HG02943 (cell line): ENCODE data around the gene MAD1L1.

Source experiments
- ATAC-seq: cut with Tn5 transposase; IDR thresholded peaks from one replicate; pipeline ENCODE4 v1.9.1; 2021; ENCODE audit warnings: mild to moderate bottlenecking, low read depth, moderate library complexity; ENCODE audit not compliant: unreplicated experiment

Gene MAD1L1

DNA sequence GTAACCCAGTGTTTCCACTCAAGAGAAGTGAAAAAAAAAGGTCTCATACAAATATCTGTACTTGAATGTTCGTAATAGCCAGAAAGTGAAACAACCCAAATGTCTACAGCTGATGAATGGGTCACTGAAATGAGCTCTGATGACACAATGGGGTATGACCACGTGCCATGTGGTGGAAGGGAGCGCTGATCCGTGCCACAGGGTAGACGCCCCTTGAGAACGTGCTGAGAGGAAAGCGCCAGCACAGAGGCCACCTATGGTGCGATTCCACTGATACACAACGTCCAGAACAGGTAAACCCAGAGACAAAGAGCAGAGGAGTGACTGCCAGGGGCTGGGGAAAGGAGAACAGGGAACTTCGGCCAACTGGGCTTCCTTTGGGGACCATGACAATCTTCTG is 50.3 kb downstream of the MAD1L1 start:
- ATAC-seq: peak; percentile 53

GRCh38 chr7:2181077-2181854 is 51.5 kb downstream of the MAD1L1 start:
- ATAC-seq: no peak

GRCh38 chr7:2180081-2180480 is 52.7 kb downstream of the MAD1L1 start:
- ATAC-seq: no peak

DNA sequence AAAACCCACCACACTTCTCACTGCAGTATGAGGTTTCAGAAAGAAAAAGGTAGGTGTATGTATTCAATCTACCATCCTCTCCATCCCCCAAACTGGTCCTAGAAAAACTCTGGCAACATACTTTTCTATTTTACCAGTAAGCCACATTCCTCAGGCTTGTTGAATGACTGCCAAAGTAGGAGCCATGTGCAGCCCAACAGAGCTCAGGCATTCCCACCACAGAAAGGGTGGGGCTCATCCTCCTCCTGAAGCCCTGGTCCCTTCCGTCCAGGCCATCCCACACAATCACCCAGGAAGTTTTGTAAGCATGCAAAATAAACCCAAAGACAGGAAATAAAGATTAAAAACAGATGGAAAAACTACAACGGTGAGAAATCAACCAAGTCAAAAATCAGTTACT is 57.2 kb downstream of the MAD1L1 start:
- ATAC-seq: no peak

DNA sequence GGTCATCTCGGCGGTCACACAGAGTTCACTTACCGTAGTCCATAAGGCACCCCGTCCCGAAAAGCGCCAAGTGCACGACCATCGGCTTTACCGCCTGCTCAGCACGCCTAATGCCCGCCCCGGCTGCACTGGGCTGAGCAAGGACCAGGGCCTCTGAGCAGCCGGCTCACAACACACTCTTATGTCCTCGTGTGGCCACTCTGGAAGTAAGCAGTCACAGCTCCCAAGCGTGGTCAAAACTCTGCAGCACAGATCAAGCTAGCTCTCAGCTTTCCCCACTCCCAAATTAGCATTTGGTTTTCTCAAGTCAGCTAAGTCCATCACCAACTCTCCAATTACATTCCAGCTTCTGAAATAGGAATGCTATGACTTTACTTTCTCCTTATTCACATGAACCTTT is 57.7 kb downstream of the MAD1L1 start:
- ATAC-seq: no peak

DNA sequence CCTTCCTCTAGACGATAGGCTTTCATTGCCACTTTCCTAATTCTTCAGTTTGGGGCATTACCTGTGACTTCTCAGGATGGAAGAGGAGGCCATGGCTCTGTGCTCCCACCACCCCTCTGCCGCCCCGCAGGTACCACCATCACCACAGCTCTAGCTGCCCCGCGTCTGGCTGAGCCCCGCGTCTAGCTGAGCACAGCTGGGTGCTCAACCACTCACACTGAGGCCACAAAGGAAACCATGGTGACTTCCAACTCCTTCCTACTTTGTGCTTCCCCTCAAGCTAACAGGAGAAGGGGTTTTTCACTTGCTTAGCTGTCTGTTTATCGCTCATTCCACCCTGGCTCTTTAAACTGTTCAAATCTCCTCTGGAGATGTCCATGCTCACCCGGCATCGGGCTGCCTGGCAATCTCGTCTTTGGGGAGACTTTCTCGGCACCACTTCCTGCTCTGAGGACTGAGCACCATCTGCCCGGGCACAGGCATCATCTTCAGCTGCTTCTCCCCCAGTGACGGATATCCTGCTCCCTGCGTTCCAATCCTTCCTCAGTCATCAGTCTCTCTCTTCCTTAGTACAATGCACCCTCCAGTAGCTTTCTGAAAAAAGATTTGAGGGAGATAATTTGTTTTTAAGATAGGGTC is 59.4 kb downstream of the MAD1L1 start:
- no peak for ATAC-seq

- no peak for ATAC-seq
These were observed 60.2 kb downstream of the MAD1L1 start for GRCh38 chr7:2172311-2173188.

GRCh38 chr7:2171855-2172254 is 60.9 kb downstream of the MAD1L1 start:
- ATAC-seq: no peak

GRCh38 chr7:2170576-2171521 is 61.9 kb downstream of the MAD1L1 start:
- ATAC-seq: no peak

GRCh38 chr7:2169923-2170575 is 62.7 kb downstream of the MAD1L1 start:
- ATAC-seq: no peak

GRCh38 chr7:2168615-2169311 is 64.0 kb downstream of the MAD1L1 start:
- no peak for ATAC-seq

GRCh38 chr7:2166625-2167280 is 66.0 kb downstream of the MAD1L1 start:
- ATAC-seq: no peak

DNA sequence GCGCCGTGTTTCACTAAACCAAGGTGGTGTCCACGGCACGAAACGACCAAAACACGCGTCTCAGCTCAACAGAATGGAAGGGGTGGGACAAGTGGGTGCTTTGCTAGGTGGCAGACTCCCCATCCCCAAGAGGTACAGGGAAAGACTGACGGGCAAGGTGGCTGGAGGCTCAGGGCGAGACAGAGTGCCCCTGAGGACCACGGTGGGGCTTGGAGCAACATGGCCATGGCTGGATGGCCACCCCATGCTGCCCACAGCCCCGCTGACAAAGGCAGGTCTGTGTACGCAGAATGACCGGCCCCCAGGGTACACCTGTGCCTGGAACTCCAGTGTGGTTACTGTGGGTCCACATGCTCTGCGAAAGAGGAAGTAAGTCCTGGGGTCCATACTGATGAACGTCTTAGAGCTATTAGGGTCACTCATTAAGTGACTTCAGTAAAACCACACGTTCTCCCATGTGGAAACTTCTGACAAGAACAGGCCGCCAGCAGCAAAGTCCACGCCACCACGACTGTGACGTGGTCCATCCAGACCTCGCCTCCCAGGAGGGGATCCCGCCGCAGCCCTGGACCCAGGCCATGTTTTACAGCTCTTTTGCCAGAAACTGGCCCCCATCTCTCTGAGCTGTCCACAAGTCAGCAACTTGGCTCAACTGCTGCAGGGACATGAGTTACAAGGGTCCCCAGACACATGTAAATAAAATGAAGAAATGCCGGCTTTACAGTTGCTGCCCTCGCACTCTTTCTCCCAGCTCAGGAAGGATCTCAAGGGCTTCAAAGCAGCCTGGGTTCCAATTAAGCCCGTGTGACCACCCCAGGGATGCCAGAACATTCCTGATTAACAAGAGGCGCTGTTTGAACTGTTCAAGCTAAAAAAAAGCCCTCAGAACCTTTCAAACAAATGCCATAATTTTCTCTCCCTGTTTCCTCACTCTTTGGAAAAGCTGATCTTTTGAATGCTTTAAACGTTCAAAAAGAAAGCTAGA is 66.8 kb downstream of the MAD1L1 start:
- no peak for ATAC-seq

- no peak for ATAC-seq
These were observed 67.5 kb downstream of the MAD1L1 start for GRCh38 chr7:2165239-2165609.

DNA sequence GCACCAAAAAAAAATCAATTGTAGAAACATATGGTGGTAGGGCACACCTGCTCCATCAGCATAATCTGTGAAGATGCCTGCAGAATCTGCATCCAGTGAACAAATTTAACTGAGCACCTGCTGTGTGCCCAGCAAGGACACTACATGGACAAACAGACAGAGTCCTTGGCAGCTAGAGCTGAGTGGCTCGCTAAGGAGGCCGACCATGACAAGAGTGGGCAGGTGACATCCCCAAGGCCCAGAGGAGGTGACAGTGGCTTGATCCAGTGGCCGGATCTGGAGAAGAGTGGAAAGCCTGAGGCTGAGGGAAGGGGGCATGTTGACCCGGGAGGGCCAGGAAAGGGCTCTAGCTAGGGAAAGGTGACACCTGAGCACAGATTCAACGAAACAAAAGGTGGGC is 68.1 kb downstream of the MAD1L1 start:
- ATAC-seq: no peak

- no peak for ATAC-seq
These were observed 68.9 kb downstream of the MAD1L1 start for GRCh38 chr7:2163600-2164555.
